ENCODE results near the gene ZNF774. TPM values are rescaled to one million over a fixed set of nuclear protein-coding genes. Genes with fewer than 3 reads are reported as not detected.

The ZNF774 gene
- total RNA-seq, 4 donors from 2014 or later, result 0.22 to 2.5 (median 0.33) TPM; not detected in 1

DNA sequence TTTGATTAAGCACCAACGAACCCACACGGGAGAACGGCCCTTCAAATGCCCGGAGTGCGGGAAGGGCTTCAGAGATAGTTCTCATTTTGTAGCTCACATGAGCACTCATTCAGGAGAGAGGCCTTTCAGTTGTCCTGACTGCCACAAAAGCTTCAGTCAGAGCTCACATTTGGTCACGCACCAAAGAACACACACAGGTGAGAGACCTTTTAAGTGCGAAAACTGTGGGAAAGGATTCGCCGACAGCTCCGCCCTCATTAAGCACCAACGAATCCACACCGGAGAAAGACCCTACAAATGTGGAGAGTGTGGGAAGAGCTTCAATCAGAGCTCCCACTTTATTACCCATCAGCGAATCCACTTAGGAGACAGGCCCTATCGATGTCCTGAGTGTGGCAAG lies 8.7 kb downstream of the ZNF774 start:
- TF ChIP-seq, protein P1, sequence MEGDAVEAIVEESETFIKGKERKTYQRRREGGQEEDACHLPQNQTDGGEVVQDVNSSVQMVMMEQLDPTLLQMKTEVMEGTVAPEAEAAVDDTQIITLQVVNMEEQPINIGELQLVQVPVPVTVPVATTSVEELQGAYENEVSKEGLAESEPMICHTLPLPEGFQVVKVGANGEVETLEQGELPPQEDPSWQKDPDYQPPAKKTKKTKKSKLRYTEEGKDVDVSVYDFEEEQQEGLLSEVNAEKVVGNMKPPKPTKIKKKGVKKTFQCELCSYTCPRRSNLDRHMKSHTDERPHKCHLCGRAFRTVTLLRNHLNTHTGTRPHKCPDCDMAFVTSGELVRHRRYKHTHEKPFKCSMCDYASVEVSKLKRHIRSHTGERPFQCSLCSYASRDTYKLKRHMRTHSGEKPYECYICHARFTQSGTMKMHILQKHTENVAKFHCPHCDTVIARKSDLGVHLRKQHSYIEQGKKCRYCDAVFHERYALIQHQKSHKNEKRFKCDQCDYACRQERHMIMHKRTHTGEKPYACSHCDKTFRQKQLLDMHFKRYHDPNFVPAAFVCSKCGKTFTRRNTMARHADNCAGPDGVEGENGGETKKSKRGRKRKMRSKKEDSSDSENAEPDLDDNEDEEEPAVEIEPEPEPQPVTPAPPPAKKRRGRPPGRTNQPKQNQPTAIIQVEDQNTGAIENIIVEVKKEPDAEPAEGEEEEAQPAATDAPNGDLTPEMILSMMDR (IDR thresholded peaks at IDR 0.05; ENCODE audit: low read depth), result no peak

DNA sequence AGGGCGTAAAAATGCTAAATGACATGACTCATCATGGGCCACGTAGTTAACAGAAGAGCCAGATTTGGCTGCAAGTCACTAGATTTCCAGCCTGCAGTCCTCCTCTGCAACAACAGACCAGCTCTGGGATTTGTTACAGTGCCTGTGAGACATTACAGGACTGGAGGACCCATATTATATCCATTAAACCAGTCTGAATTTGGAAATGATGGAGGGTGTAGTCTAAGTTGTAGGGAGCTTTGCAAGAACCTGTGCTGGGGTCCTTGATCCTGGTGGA lies 10.8 kb downstream of the ZNF774 start:
- TF ChIP-seq, protein P1 (IDR thresholded peaks at IDR 0.05; ENCODE audit: low read depth), result no peak

DNA sequence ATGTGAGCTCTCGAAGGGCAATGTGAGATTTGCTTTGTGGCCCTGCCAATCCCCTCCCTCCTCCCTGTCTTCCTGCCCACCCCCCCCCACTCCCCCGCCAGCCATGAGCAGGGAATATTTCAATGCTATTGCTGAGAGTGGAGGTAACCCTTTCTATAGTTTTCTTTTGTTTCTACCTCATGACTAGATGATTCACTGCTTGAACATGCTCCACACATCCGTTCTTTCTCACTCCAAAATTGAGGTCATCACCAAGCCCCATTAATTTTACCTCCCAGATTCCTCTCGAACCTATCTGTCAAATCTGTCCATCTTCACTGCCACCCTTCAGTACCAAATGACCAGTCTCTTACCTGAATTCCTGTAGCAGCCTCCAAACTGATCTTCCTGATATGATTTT lies 12.2 kb downstream of the ZNF774 start:
- TF ChIP-seq, protein P1 (IDR thresholded peaks at IDR 0.05; ENCODE audit: low read depth), result no peak

DNA sequence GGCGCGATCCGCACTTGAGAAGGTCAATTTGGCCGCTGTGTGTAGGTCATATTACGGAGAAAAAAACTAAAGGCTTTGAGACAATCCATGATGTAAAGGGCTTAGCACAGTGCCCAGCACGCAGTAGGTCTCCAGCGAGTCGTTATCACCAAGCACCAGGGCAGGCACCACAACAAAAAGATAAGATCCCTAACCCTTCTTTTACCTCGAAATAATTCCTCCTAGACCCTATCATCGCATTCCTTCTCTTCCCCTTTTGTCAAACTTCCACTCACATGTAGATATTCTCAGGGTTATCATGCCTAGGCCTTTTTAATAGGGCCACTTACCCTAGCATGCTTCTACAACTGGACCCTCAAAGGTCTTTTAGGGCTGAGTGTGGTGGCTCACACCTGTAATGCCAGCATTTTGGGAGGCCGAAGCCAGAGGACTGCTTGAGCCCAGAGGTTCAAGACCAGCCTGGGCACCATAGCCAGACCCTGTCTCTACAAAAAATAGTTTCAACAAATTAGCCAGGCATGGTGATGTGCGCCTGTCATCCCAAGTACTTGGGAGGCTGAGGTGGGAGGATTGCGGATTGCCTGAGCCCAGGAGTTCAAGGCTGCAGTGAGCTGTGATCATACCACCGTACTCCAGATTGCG lies 13.5 kb downstream of the ZNF774 start:
- TF ChIP-seq, protein P1 (IDR thresholded peaks at IDR 0.05; ENCODE audit: low read depth), result no peak

DNA sequence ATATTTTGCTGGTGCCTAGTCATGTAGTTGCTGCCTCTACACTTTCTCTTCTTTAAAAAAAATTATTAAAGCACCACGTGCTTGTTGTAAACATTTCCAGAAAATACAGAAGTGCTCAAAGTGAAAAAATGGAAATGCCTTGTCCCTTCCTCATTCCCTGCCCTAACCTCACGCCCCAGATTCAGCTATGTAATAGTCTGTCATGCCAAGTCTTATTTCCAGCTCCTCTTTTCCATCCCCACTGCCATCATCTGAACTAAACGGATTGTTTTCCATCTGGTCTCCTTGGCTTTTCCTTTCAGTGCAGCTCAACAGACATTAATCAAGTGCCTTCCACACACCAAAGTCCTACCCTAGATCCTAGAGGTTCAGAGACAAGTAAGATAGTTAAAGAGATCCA lies 15.5 kb downstream of the ZNF774 start:
- TF ChIP-seq, protein P1 (IDR thresholded peaks at IDR 0.05; ENCODE audit: low read depth), result no peak

DNA sequence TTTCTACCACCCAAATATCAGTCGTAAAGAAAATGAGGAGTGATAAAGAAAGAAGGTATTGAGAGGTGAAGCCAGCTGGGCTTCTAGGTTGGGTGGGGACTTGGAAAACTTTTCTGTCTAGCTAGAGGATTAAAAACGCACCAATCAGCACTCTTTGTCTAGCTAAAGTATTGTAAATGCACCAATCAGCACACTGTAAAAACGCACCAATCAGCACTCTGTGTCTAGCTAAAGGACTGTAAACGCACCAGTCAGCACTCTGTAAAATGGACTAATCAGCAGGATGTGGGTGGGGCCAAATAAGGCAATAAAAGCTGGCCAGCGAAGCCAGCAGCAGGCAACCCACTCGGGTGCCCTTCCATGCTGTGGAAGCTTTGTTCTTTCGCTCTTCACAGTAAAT lies 23.0 kb downstream of the ZNF774 start:
- TF ChIP-seq, protein P1 (IDR thresholded peaks at IDR 0.05; ENCODE audit: low read depth), result no peak

DNA sequence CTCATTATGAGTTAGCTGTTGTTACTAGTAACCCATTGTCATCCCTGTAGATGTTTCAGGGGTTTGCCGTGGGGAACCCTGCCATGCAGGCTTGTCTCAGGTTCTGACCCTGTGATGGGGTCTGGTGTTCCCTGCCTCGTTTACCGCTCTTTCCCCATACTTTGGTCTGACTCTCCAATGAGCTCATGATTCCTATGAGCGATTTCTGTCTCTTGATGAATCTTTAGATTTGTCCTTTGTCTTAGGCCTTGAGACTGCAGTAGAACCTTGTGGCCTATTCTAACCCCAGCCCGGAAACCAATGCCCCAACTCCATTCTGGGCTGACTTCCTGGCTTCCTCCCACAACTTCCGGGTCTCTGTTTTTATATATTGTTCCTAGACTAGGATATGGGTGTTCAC lies 24.7 kb downstream of the ZNF774 start:
- TF ChIP-seq, protein P1 (IDR thresholded peaks at IDR 0.05; ENCODE audit: low read depth), result no peak
